GM10248 (cell line): ENCODE data around the gene EFHC1.

Experiments used
- CTCF ChIA-PET: fragments of 300-600 bp; sonication (Branson Sonifier 250); formaldehyde crosslinking; extraction: SDS; loops from one replicate; lab custom pipeline; 2021; ENCODE audit warnings: antibody characterized with exemption; lab: Yijun Ruan, JAX
- POLR2A ChIA-PET: fragments of 350-650 bp; sonication (Branson Sonifier 250); formaldehyde crosslinking; extraction: SDS; loops from one replicate; lab custom pipeline; 2020; ENCODE audit warnings: antibody characterized with exemption; lab: Yijun Ruan, JAX
- DNase-seq: peaks from one replicate; pipeline ENCODE4 v3.0.0; 2012; ENCODE audit errors: extremely low spot score
- CTCF ChIP-seq: IDR thresholded peaks from 2 replicates; pipeline ENCODE4 v1.5.1; 2012; ENCODE audit warnings: mild to moderate bottlenecking, low read depth; ENCODE audit errors: extremely low read depth, missing control alignments, control extremely low read depth

The EFHC1 gene

DNA sequence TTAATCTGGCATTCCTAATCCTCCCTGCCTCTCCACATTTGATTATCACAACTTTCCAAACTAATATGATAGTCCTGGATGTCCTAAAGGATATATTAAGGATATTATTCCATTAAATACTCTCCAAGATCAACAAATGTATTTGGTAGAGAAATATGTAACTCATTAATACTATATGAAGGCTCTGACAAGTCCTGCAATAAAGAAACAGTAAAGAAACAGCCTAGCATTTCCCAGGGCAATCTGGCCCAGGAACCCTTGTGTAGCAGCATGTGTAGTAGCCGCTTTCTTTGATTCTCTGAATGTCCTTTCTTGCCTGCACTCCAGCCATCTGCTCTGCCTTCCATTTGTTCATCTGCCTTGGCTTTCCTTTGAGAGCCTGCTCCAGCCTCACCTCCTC, 133.0 kb downstream of the EFHC1 start:
- POLR2A ChIA-PET, result no interaction called here
- TF ChIP-seq CTCF, result no peak
- CTCF ChIA-PET, result interaction anchor here (1.0 to 1.7 kb wide), 2 partner anchors 10 to 13 kb away, joined by 3 to 5 read pairs; no protein-coding TSS in a partner anchor
- no peak for DNase-seq

DNA sequence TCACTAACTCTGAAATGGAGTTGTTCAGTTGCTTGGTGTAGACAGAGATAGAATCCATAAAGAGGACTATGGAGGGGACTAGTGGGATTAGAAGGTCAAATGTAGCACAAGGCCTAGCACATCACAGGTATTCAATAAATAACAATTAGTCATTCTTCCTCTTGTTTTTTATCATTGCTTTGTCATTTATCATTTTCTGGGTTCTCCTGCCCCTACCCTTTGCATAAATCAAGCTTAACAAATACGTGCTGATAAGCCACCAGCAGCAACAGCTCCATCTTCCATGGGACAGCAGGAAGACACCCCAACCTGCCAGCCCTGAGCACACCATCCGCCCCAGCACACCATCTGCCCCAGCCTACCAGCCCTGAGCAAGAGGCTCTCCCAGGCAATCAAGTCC, 133.6 kb downstream of the EFHC1 start:
- DNase-seq, result no peak
- ChIA-PET POLR2A (no interaction called here), CTCF (interaction anchor here (1.1 to 1.7 kb wide), 2 partner anchors 12 to 18 kb away, joined by 3 to 5 read pairs; no protein-coding TSS in a partner anchor)
- no peak for TF ChIP-seq CTCF

DNA sequence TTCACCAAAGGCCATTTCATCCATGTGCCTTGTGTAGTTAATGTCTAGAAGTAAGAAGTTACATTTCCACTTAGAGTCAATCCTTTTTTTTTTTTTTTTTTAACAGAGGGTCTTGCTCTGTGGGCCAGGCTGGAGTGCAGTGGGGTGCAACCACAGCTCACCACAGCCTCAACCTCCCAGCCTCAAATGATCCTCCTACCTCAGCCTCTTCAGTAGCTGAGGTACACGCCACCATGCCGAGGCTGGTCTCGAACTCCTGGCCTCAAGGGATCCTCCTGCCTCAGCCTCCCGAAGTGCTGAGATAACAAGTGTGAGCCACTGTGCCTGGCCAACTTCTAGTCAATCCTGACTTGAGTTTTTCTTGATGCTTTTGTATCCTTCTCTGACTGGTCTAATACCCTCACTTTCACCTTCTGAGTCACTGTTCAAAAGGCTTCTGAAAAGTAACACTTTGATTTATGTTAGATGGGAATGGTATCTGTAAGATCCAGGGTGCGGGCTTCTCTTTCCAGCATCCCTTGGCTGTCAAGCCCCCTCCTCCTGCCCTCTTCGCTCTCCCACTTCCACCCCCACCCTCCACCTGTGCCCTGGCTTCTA, 134.6 kb downstream of the EFHC1 start:
- no peak for TF ChIP-seq CTCF
- ChIA-PET POLR2A (no interaction called here), CTCF (interaction anchor here (1.1 to 1.7 kb wide), 2 partner anchors 11 to 19 kb away, joined by 3 to 5 read pairs; no protein-coding TSS in a partner anchor)
- DNase-seq, result no peak

- ChIA-PET POLR2A (no interaction called here), CTCF (interaction anchor here (0.7 to 1.2 kb wide), 3 partner anchors 9 to 49 kb away, joined by 3 to 4 read pairs (median 3); no protein-coding TSS in a partner anchor)
- TF ChIP-seq CTCF, result no peak
- DNase-seq, result no peak
These were observed 135.5 kb downstream of the EFHC1 start for GRCh38 chr6:52555518-52556233.

- ChIA-PET CTCF (interaction anchor here (1.3 kb wide), 1 partner anchor 8 kb away, joined by 4 read pairs; no protein-coding TSS in a partner anchor), POLR2A (no interaction called here)
- DNase-seq, result no peak
- no peak for TF ChIP-seq CTCF
These were observed 137.5 kb downstream of the EFHC1 start for GRCh38 chr6:52557389-52558265.
